GM13976 (cell line): ENCODE data around the gene RBBP5.

Source experiments
- DNase-seq: peaks from one replicate; pipeline ENCODE4 v3.0.0; 2012; ENCODE audit warnings: low spot score
- in situ Hi-C: fragments of 300-500 bp; cut with MboI; formaldehyde crosslinking; loops from one replicate; pipeline ENCODE4 v1.12.0; 2022; ENCODE audit warnings: low sequenced_read_pairs, mixed read lengths, inconsistent platforms; ENCODE audit not compliant: unreplicated experiment
- TF ChIP-seq, protein P1 (sequence below): IDR thresholded peaks from 2 replicates; pipeline ENCODE4 v1.5.1; 2012; ENCODE audit warnings: borderline replicate concordance, mild to moderate bottlenecking; ENCODE audit not compliant: insufficient read depth; ENCODE audit errors: extremely low read depth, missing control alignments, control extremely low read depth

The RBBP5 gene

DNA sequence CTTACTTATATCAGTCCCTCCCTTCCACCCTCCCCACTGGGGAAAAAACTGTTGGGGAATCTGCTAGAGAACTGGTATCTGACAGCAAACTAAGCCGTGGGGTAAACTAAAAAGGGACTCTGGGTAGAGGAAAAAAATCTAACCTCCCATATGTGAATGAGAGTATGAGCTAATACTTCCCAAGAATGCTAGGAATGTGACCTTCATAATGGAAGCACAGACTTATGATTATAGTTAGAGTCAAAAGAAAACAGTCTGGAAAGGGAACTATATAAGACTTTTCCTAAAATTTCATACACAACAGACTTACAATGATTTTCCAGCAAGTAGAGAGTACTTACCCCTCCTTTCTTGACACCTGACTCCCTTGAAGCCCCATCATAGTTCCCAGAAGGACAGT lies 23.0 kb upstream of the RBBP5 start:
- TF ChIP-seq, protein P1, sequence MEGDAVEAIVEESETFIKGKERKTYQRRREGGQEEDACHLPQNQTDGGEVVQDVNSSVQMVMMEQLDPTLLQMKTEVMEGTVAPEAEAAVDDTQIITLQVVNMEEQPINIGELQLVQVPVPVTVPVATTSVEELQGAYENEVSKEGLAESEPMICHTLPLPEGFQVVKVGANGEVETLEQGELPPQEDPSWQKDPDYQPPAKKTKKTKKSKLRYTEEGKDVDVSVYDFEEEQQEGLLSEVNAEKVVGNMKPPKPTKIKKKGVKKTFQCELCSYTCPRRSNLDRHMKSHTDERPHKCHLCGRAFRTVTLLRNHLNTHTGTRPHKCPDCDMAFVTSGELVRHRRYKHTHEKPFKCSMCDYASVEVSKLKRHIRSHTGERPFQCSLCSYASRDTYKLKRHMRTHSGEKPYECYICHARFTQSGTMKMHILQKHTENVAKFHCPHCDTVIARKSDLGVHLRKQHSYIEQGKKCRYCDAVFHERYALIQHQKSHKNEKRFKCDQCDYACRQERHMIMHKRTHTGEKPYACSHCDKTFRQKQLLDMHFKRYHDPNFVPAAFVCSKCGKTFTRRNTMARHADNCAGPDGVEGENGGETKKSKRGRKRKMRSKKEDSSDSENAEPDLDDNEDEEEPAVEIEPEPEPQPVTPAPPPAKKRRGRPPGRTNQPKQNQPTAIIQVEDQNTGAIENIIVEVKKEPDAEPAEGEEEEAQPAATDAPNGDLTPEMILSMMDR = no peak
- in situ Hi-C loops = no loop called here
- DNase-seq = no peak

DNA sequence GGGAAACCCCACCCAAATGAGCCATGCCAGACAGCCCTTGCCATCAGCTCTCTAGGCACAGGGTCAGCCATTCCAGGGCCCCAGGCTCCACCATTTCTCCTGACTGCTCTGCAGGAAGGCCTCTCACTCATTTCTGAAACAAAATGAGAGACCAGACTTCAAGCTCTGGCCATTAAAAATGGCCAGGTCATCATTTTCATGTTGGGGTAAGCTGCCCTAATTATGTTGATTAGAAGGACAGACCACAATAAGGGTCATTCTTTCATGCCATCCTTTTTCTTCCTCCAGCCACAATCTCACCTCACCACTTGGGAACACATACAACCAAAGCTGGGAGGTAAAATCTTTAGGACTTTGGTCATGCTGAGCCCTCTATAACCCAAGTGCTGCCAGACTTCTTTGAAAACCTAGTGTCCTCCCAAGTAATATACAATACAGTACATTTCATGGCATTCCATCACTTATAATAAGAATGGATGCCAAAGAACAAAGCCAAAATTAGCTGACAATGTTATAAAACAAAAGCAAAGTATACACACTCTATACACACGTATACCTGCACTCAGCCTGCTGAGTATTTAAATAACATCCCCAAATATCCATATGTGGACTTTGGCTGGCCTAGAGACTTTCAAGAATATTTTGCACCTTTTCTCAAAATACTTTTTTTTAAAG lies 22.4 kb upstream of the RBBP5 start:
- TF ChIP-seq, protein P1 = no peak
- no peak for DNase-seq
- in situ Hi-C loops = no loop called here

- TF ChIP-seq, protein P1 = no peak
- no peak for DNase-seq
- in situ Hi-C loops = no loop called here
Measured at GRCh38 chr1:205142102-205142469, 20.3 kb upstream of the RBBP5 start.

DNA sequence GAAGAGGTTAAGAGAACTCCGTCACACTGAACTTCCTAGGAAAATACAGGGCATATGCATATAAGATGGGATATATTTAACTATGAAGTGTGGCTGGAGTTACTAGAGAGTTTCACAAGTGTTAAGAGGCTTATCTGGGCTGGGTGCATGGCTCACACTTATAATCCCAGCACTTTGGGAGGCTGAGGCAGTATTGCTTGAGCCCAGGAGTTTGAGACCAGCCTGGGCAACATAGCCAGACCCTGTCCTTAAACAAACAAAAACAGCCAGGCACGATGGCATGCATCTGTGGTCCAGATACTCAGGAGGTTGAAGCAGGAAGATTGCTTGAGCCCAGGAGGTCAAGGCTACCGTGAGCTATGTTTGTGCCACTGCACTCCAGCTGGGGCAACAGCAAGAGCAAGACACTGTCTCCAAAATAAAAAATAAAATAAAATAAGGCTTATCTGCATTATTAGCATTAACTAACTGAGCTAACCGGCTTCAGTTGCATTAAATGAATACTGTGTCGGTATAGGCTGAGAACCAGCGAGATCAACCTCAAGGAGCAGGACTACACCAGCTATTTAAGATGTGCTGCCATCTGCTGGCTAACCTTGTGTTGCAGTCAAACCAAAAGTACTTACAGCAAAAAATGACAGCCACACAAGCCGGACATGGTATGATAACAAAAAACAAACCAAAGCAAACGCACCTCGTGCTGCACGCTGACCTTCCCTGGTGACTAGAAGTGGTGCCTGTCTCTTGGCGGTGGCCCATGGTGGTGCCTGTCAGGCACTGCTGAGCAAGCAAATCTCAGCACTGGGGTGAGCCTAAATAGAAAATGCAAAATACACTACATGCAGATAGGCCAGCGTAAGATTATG lies 19.7 kb upstream of the RBBP5 start:
- TF ChIP-seq, protein P1 = peak; percentile 65
- in situ Hi-C loops = no loop called here
- peak; percentile 73 for DNase-seq

DNA sequence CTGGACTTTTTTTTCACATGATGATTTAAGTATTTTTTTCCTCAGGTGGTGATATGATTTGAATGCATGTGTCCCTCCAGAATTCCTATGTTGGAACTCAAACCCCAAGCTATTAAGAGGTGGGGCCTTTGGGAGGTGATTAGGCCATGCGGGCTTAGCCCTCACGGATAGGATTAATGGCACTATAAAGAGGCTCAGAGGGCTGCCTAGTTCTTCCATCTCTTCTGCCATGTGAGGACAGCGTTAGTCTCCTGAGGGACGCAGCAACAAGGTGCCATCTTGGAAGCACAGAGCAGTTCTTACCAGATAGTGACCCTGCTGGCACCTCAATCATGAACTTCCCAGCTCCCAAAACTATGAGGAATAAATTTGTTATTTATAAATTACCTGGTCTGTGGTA lies 18.3 kb upstream of the RBBP5 start:
- no peak for DNase-seq
- in situ Hi-C loops = no loop called here
- TF ChIP-seq, protein P1 = no peak

- in situ Hi-C loops = no loop called here
- DNase-seq = no peak
- TF ChIP-seq, protein P1 = no peak
Measured at GRCh38 chr1:205137901-205138300, 16.1 kb upstream of the RBBP5 start.
